PC-9 (cell line): ENCODE data around the gene SNURF.

Experiments
- CTCF ChIP-seq: fragments of 200-600 bp; sonication (generic); conservative IDR thresholded peaks from 2 replicates; pipeline ENCODE4 v1.6.1; 2017; ENCODE audit warnings: mixed run types, antibody characterized with exemption, mild to moderate bottlenecking, moderate library complexity
- EZH2 ChIP-seq: fragments of 200-600 bp; sonication (generic); IDR thresholded peaks from 2 replicates; pipeline ENCODE4 v1.8.0; 2017; ENCODE audit warnings: antibody characterized with exemption, low read depth

- TF ChIP-seq CTCF, result no peak
- no peak for TF ChIP-seq EZH2
Observed at GRCh38 chr15:24955531-24955921, 739 bp downstream of the SNURF start.
